ENCODE data around the gene PIGU.
"Not testable (repeated sequence)": the region's sequence is repeated elsewhere in the genome, so short reads cannot be mapped to it uniquely, and the experiment has no call there.

DNA sequence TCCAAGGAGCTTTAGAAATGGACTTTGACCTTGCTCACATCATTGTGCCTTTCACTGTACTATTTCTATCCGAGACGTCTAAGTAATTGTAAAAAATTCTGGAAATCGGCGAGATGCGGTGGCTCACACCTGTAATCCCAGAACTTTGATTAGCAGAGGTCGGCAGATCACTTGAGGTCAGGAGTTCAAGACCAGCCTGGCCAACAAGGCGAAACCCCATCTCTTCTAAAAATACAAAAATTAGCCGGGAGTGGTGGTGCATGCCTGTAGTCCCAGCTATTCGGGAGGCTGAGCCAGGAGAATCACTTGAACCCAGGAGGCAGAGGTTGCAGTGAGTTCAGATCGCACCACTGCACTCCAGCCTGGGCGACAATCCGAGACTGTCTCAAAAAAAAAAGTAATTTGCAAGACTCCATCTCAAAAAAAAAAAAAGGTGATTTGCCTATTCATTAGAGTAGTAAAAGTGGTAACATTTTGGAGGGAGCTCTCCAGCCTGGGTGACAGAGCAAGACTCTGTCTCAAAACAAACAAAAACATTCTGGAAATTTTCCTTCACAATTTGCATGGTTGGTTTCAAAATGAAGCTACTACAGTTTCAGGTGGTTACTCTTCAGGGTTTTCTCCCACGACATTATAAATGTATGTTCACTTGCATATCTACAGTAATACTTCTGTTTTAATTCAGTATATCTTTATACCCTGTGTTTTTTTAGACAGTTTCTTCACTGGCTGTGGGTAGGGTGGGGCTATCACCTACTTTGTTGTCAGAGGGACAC lies 42.5 kb upstream of the PIGU start:
- TF ChIP-seq CTCF (IDR thresholded peaks at IDR 0.05; ENCODE audit: low read depth, low read length); POLR2A (IDR thresholded peaks at IDR 0.05; ENCODE audit: extremely low read depth, insufficient read length): not testable (repeated sequence)
- TF ChIP-seq, protein P1, sequence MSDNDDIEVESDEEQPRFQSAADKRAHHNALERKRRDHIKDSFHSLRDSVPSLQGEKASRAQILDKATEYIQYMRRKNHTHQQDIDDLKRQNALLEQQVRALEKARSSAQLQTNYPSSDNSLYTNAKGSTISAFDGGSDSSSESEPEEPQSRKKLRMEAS (IDR thresholded peaks at IDR 0.05; ENCODE audit: low read depth, low read length) = not testable (repeated sequence)
